Loucy (cell line): ENCODE measurements around the gene COL23A1.

Experiments
- H2AFZ ChIP-seq: fragments of 200-600 bp; sonication (generic); 2 replicates; pipeline ENCODE4 v1.6.0; 2016; ENCODE audit warnings: antibody characterized with exemption, mild to moderate bottlenecking, low read length, moderate library complexity
- H3F3A ChIP-seq: fragments of 200-600 bp; 2 replicates; pipeline ENCODE4 v1.6.0; 2016; ENCODE audit warnings: antibody characterized with exemption, low read depth, mild to moderate bottlenecking
- H3K27me3 ChIP-seq: fragments of 200-600 bp; sonication (generic); 2 replicates; pipeline ENCODE4 v1.6.1; 2014; ENCODE audit warnings: low read length, mild to moderate bottlenecking; ENCODE audit not compliant: insufficient read depth, poor library complexity, severe bottlenecking
- H3K36me3 ChIP-seq: fragments of 200-600 bp; sonication (generic); 2 replicates; pipeline ENCODE4 v1.6.1; 2016; ENCODE audit warnings: low read length; ENCODE audit not compliant: insufficient read depth
- H3K4me1 ChIP-seq: fragments of 200-600 bp; sonication (generic); 2 replicates; pipeline ENCODE4 v1.5.1; 2014; ENCODE audit warnings: low read length, mild to moderate bottlenecking; ENCODE audit not compliant: insufficient read depth, poor library complexity, severe bottlenecking
- H3K4me2 ChIP-seq: fragments of 200-600 bp; sonication (generic); 2 replicates; pipeline ENCODE4 v1.6.0; 2014; ENCODE audit warnings: antibody characterized with exemption, low read length, low read depth, mild to moderate bottlenecking; ENCODE audit not compliant: poor library complexity, severe bottlenecking
- H3K4me3 ChIP-seq: fragments of 200-600 bp; sonication (generic); 2 replicates; pipeline ENCODE4 v1.5.1; 2014; ENCODE audit warnings: low read length, mild to moderate bottlenecking, mixed read lengths; ENCODE audit not compliant: poor library complexity, severe bottlenecking
- H3K79me2 ChIP-seq: fragments of 200-600 bp; sonication (generic); 2 replicates; pipeline ENCODE4 v1.6.1; 2014; ENCODE audit warnings: low read length; ENCODE audit not compliant: insufficient read depth
- H3K9ac ChIP-seq: fragments of 200-600 bp; sonication (generic); 2 replicates; pipeline ENCODE4 v1.6.0; 2014; ENCODE audit warnings: mild to moderate bottlenecking, low read depth, low read length, moderate library complexity; ENCODE audit not compliant: poor library complexity, severe bottlenecking
- H3K9me2 ChIP-seq: fragments of 200-600 bp; sonication (generic); replicated peaks from 2 replicates; pipeline ENCODE4 v1.6.1; 2016; ENCODE audit warnings: low read depth, low read length, mixed read lengths
- H3K9me3 ChIP-seq: fragments of 200-600 bp; sonication (generic); 2 replicates; pipeline ENCODE4 v1.6.1; 2014; ENCODE audit warnings: mild to moderate bottlenecking, antibody characterized with exemption, low read length, low read depth; ENCODE audit not compliant: insufficient read depth
- H4K20me1 ChIP-seq: fragments of 200-600 bp; sonication (generic); 2 replicates; pipeline ENCODE4 v1.6.0; 2014; ENCODE audit warnings: antibody characterized with exemption, low read length, mild to moderate bottlenecking; ENCODE audit not compliant: insufficient read depth, poor library complexity, severe bottlenecking
- EZH2phosphoT487 ChIP-seq: fragments of 200-600 bp; IDR thresholded peaks from 2 replicates; pipeline ENCODE4 v1.6.1; 2018; ENCODE audit warnings: antibody characterized with exemption, mild to moderate bottlenecking, moderate library complexity, borderline replicate concordance
- TF ChIP-seq, protein P1 (sequence below): fragments of 200-600 bp; sonication (generic); conservative IDR thresholded peaks from 2 replicates; pipeline ENCODE4 v1.5.1; 2014; ENCODE audit warnings: mild to moderate bottlenecking, antibody characterized with exemption, low read length

COL23A1 gene

DNA sequence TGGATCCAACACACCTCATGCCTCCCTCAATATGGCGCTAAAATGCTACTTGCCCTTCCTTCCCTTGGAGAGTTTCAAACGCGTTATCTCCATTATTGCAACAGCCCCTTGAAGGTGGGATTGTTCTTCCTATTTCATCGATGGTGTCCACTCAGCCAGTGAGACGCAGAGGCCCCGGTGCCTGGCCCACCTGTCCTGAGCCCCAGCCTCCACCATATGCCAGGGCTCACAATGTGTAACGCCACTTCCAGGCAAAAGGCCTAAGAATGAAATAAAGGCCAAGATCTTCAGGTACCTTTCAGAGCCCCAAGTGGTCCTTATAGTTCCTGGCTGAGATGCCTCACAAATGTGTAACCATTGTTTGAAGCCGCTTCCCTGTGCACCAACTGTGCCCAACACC lies 186.8 kb downstream of the COL23A1 start:
- H3K9ac ChIP-seq = no peak overlapping the region
- TF ChIP-seq EZH2phosphoT487 = no peak
- TF ChIP-seq, protein P1, sequence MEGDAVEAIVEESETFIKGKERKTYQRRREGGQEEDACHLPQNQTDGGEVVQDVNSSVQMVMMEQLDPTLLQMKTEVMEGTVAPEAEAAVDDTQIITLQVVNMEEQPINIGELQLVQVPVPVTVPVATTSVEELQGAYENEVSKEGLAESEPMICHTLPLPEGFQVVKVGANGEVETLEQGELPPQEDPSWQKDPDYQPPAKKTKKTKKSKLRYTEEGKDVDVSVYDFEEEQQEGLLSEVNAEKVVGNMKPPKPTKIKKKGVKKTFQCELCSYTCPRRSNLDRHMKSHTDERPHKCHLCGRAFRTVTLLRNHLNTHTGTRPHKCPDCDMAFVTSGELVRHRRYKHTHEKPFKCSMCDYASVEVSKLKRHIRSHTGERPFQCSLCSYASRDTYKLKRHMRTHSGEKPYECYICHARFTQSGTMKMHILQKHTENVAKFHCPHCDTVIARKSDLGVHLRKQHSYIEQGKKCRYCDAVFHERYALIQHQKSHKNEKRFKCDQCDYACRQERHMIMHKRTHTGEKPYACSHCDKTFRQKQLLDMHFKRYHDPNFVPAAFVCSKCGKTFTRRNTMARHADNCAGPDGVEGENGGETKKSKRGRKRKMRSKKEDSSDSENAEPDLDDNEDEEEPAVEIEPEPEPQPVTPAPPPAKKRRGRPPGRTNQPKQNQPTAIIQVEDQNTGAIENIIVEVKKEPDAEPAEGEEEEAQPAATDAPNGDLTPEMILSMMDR = no peak
- no peaks in the 10 kb centered on the region for H3F3A ChIP-seq
- H3K36me3 ChIP-seq = no peaks in the 10 kb centered on the region
- no peaks in the 10 kb centered on the region for H3K4me1 ChIP-seq
- no peaks in the 10 kb centered on the region for H3K9me3 ChIP-seq
- H3K4me3 ChIP-seq = no peak overlapping the region
- no peak overlapping the region for H2AFZ ChIP-seq
- H3K9me2 ChIP-seq = no peaks in the 10 kb centered on the region
- H4K20me1 ChIP-seq = no peaks in the 10 kb centered on the region
- no peak overlapping the region for H3K4me2 ChIP-seq
- H3K27me3 ChIP-seq = no peaks in the 10 kb centered on the region
- H3K79me2 ChIP-seq = no peaks in the 10 kb centered on the region

- no peak for TF ChIP-seq EZH2phosphoT487
- TF ChIP-seq, protein P1 = no peak
- H3K36me3 ChIP-seq = no peaks in the 10 kb centered on the region
Observed at GRCh38 chr5:178399701-178400095, 190.5 kb downstream of the COL23A1 start.

DNA sequence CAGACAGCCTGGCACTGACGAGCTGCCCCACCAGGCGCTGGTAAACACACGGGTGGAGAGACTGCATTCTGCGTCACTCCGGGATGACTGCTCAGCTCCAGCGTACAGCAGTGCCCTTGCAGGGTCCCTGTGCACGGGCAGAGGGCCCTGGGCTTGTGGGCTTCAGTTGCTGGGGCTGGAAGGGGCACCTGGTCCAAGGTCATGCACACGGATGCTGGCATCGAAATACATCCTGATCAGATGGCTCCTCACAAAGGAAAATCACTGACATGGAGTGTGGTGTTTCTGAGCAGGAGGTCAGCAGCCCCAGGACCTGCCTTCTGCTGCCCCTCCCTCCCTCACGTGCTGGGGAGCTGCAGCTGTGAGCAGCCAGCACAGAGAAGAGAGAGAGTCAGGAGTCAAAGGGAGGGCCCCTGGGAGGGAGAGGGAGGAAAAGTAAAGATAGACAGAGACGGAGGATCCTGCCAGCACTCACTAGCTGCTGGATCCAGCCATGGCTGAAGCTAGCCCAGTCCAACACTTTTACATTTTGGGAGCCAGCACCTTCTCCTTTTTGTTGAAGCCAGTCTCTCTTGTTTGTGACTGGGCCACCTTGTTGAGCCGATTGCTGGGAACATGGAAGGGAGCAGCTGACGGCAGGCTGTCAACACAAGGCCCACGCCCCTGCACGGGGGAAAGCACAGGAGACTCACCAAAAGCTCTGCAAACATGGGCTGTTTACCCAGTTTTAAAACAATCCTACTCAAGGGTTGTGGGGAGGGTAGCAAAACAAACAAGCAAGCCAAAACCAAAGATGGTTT lies 191.1 kb downstream of the COL23A1 start:
- Histone ChIP-seq H2AFZ (no peak overlapping the region), H3K9ac (no peak overlapping the region), H3K4me3 (no peak overlapping the region), H3K9me2 (no peaks in the 10 kb centered on the region), H4K20me1 (no peaks in the 10 kb centered on the region), H3K36me3 (no peaks in the 10 kb centered on the region), H3K27me3 (no peaks in the 10 kb centered on the region), H3K9me3 (no peaks in the 10 kb centered on the region), H3F3A (no peaks in the 10 kb centered on the region), H3K4me2 (no peak overlapping the region), H3K79me2 (no peaks in the 10 kb centered on the region), H3K4me1 (no peaks in the 10 kb centered on the region)
- no peak for TF ChIP-seq EZH2phosphoT487
- TF ChIP-seq, protein P1 = no peak

More at GRCh38 chr5:178399701-178400095, 190.5 kb downstream of the COL23A1 start:
- H4K20me1 ChIP-seq = no peaks in the 10 kb centered on the region
- H3K9me2 ChIP-seq = no peaks in the 10 kb centered on the region
- H3K9ac ChIP-seq = no peak overlapping the region
- H3K4me2 ChIP-seq = no peak overlapping the region
- H3K27me3 ChIP-seq = no peaks in the 10 kb centered on the region
- H3K4me3 ChIP-seq = no peak overlapping the region
- H2AFZ ChIP-seq = no peak overlapping the region
- no peaks in the 10 kb centered on the region for H3K4me1 ChIP-seq
- H3K79me2 ChIP-seq = no peaks in the 10 kb centered on the region
- H3F3A ChIP-seq = no peaks in the 10 kb centered on the region
- H3K9me3 ChIP-seq = no peaks in the 10 kb centered on the region
